Endodermal cell (in vitro differentiated cells): ENCODE results near the gene PARVA. TPM values are rescaled to one million over a fixed set of nuclear protein-coding genes. Genes with fewer than 3 reads are reported as not detected.

Experiments
- DNase-seq: peaks from one replicate; pipeline ENCODE4 v3.0.0-alpha.2; 2017
- H3K27ac ChIP-seq: 2 replicates; pipeline ENCODE4 v1.5.1; 2013; ENCODE audit warnings: mild to moderate bottlenecking, low read depth, low read length, moderate library complexity
- H3K27me3 ChIP-seq: 2 replicates; pipeline ENCODE4 v1.6.1; 2013; ENCODE audit warnings: mild to moderate bottlenecking, low read length, moderate library complexity; ENCODE audit not compliant: insufficient read depth, control insufficient read depth, poor library complexity, severe bottlenecking
- H3K36me3 ChIP-seq: 2 replicates; pipeline ENCODE4 v1.7.0; 2013; ENCODE audit warnings: mild to moderate bottlenecking, low read length, moderate library complexity; ENCODE audit not compliant: control insufficient read depth, insufficient read depth
- H3K4me1 ChIP-seq: one replicate; pipeline ENCODE4 v1.7.0; 2013; ENCODE audit warnings: low read length; ENCODE audit not compliant: control insufficient read depth, insufficient read depth
- H3K4me3 ChIP-seq: 2 replicates; pipeline ENCODE4 v1.5.1; 2013; ENCODE audit warnings: mild to moderate bottlenecking, low read length, moderate library complexity
- H3K9ac ChIP-seq: 2 replicates; pipeline ENCODE4 v1.6.1; 2013; ENCODE audit warnings: mild to moderate bottlenecking, low read length, moderate library complexity; ENCODE audit not compliant: poor library complexity, severe bottlenecking; ENCODE audit errors: extremely low read depth
- H3K9me3 ChIP-seq: 2 replicates; pipeline ENCODE4 v1.6.1; 2013; ENCODE audit warnings: mild to moderate bottlenecking, low read length, moderate library complexity; ENCODE audit not compliant: control insufficient read depth
- H3K27ac Mint-ChIP-seq: 2 replicates; pipeline ENCODE4 v1.8.0; 2020; ENCODE audit warnings: mixed read lengths
- H3K27me3 Mint-ChIP-seq: 2 replicates; pipeline ENCODE4 v1.8.0; 2021; ENCODE audit warnings: mild to moderate bottlenecking, mixed read lengths; ENCODE audit not compliant: insufficient read depth
- H3K36me3 Mint-ChIP-seq: 2 replicates; pipeline ENCODE4 v1.8.0; 2020; ENCODE audit warnings: low read depth, mixed read lengths
- H3K4me1 Mint-ChIP-seq: 2 replicates; pipeline ENCODE4 v1.8.0; 2020; ENCODE audit warnings: mixed read lengths
- H3K4me3 Mint-ChIP-seq: 2 replicates; pipeline ENCODE4 v1.8.0; 2020; ENCODE audit warnings: mild to moderate bottlenecking, moderate library complexity, mixed read lengths
- H3K9me3 Mint-ChIP-seq: 2 replicates; pipeline ENCODE4 v1.8.0; 2020; ENCODE audit warnings: mild to moderate bottlenecking, mixed read lengths
- WGBS, 2 experiments: methylation state at CpG; one replicate each; pipeline versions ENCODE4 v1.1.5 to v1.1.7; 2013; ENCODE audit warnings: missing lambda C conversion rate in 2 of 2, mixed read lengths in 1 of 2; ENCODE audit not compliant: insufficient coverage in 1 of 2, insufficient read length in 1 of 2; 5-methylcytosine and 5-hydroxymethylcytosine counted together
- total RNA-seq, 2 donors: library from RNA; stranded (reverse); fragmentation: NEBNext Ultra II Directional in 1 of 2; extraction: Animal tissue kit (Norgen Biotek cat#: 25700) in 1 of 2; gene quantifications; 2 replicates in 1 of 2; 3 replicates in 1 of 2; pipeline ENCODE4 v1.2.1, GENCODE V29; 2021
- TF ChIP-seq, protein P1 (sequence below): fragments of 200-600 bp; sonication (generic); conservative IDR thresholded peaks from 2 replicates; pipeline ENCODE4 v1.5.0; 2021; ENCODE audit warnings: antibody characterized with exemption, mild to moderate bottlenecking

PARVA gene
- total RNA-seq, 2 donors from 2014 or later: 27.3 to 37.3 TPM

DNA sequence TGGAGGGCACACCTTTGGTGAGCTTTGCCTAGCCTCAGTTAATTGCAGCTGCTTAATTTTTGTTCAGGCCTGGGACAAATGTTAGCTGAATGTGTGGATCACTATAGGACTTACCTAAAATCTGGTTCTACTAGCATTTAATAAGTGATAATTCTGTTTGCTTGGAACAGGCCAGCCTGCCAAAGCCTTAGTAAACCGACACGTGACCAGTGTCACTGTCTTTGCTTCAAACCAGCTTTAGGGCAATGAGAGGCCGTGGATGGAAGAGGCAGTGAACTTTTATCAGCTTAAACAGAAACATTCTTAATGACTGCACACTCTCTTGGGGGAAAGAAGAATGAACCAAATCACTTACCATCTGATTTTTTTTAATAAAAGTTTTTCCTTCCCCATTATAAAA, 10.8 kb downstream of the PARVA start:
- H3K4me1 Mint-ChIP-seq: peaks cover 33% of the 10 kb centered on the region
- H3K27me3 ChIP-seq: no peaks in the 10 kb centered on the region
- TF ChIP-seq, protein P1, sequence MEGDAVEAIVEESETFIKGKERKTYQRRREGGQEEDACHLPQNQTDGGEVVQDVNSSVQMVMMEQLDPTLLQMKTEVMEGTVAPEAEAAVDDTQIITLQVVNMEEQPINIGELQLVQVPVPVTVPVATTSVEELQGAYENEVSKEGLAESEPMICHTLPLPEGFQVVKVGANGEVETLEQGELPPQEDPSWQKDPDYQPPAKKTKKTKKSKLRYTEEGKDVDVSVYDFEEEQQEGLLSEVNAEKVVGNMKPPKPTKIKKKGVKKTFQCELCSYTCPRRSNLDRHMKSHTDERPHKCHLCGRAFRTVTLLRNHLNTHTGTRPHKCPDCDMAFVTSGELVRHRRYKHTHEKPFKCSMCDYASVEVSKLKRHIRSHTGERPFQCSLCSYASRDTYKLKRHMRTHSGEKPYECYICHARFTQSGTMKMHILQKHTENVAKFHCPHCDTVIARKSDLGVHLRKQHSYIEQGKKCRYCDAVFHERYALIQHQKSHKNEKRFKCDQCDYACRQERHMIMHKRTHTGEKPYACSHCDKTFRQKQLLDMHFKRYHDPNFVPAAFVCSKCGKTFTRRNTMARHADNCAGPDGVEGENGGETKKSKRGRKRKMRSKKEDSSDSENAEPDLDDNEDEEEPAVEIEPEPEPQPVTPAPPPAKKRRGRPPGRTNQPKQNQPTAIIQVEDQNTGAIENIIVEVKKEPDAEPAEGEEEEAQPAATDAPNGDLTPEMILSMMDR: no peak
- 96 to 100% methylated on average over 1 to 3 of the region's 3 CpGs for WGBS, 2 experiments
- no peak for DNase-seq
- peaks cover 10% of the 10 kb centered on the region for H3K4me1 ChIP-seq
- H3K36me3 ChIP-seq: peaks cover 2% of the 10 kb centered on the region
- H3K9me3 ChIP-seq: peaks cover 3% of the 10 kb centered on the region
- peaks cover 4% of the 10 kb centered on the region for H3K9me3 Mint-ChIP-seq
- H3K27ac Mint-ChIP-seq: no peak overlapping the region
- no peak overlapping the region for H3K9ac ChIP-seq
- H3K27me3 Mint-ChIP-seq: no peaks in the 10 kb centered on the region
- no peak overlapping the region for H3K4me3 ChIP-seq
- peaks cover 4% of the 10 kb centered on the region for H3K36me3 Mint-ChIP-seq
- no peak overlapping the region for H3K27ac ChIP-seq
- H3K4me3 Mint-ChIP-seq: no peak overlapping the region

DNA sequence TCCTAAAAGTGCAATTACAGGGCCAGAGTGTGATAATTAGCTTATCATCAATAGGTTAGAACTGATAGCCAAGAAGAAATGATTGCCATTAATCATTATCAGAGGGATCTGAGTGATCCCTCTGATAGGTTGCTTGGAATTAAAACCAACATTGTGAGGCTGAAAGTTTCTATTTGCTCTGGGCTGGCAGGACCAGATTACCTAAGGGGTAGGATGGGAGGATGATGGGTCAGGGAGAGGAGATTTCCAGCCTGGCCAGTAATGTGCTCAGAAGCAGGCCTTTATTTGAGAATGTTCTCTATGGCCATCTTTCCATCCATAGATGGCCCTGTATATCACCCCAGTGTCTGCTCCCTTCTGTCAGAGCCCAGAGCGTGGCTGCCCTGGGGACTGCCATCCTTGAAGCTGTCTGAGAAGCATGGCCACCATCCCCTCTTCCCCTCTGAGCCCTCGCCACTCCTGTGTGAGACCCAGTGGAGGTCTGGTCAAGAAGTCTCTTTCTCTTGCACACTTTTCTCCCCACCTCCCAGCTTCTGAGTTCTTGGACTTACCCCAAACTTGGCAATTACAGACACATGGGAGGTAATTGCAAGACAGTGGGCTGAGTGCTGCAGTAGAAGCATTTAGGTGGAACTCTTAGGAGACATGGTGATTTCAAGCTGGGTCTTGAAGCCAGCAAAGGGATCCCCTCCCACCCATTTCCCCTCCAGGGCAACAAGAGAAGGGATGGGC, 11.7 kb downstream of the PARVA start:
- no peak overlapping the region for H3K9ac ChIP-seq

DNA sequence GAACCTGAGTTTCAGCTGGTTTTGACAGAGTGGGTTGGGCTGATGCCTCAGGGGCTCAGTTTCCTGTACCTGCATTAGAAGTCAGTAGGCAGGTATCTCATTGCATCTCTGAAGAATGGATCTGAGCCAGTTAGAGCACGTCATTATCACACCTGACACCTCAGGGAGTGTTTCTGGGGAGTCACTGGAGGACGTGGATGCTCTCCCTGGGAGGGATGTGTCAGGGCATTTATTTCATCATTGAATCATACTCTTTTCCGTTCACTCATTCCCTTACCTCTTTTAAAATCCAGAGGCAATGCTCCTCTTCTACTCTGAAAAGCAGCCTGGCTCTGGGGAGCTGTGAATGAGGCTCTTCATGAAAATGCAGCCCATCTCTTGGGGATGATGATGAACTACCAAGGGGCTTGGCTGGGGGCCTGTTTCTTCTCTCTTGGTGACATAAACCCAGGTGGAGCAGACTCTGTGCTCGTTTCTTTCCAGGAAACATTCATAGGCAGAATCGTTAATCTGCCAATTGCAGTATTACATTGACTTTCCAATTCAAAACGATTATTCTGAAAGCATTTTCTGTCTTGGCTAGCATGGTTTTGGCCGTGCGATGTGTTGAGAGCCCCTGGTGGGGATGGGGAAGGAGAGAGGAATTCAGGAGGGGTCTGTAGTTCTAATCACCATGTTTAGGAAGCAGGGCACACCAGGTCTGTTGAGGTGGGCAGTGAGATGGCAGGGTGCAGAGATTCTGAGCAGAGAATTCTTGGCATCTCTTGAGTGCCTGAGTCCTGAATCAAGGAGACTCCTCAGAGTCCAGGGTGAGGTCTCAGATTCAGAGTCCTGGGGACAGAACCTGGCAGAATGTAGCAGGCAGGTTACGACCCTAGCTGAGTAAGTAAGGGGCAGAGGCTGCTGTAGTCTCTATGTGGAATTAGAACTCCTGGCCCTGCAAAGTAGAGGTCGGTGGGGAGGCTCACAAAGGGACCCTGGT, 12.6 kb downstream of the PARVA start:
- H3K4me3 Mint-ChIP-seq: no peak overlapping the region

More for the DNA sequence above, 11.7 kb downstream of the PARVA start:
- peaks cover 12% of the 10 kb centered on the region for H3K36me3 Mint-ChIP-seq
- H3K27ac Mint-ChIP-seq: no peak overlapping the region
- Histone ChIP-seq H3K36me3 (peaks cover 9% of the 10 kb centered on the region), H3K27ac (no peak overlapping the region), H3K27me3 (no peaks in the 10 kb centered on the region), H3K9me3 (peaks cover 12% of the 10 kb centered on the region), H3K4me1 (peaks cover 10% of the 10 kb centered on the region), H3K4me3 (no peak overlapping the region)
- H3K27me3 Mint-ChIP-seq: no peaks in the 10 kb centered on the region
- peaks cover 32% of the 10 kb centered on the region for H3K4me1 Mint-ChIP-seq
- peaks cover 13% of the 10 kb centered on the region for H3K9me3 Mint-ChIP-seq
- WGBS, 2 experiments: 88% methylated on average over 2 of the region's 2 CpGs; no CpG with 5 or more reads in 1 of the 2 experiments
- DNase-seq: no peak
- no peak overlapping the region for H3K4me3 Mint-ChIP-seq
- TF ChIP-seq, protein P1: no peak

More for the DNA sequence above, 12.6 kb downstream of the PARVA start:
- Histone ChIP-seq H3K4me3 (no peak overlapping the region), H3K9ac (no peak overlapping the region), H3K4me1 (peaks cover 10% of the 10 kb centered on the region), H3K36me3 (peaks cover 17% of the 10 kb centered on the region), H3K9me3 (peaks cover 20% of the 10 kb centered on the region), H3K27ac (no peak overlapping the region), H3K27me3 (no peaks in the 10 kb centered on the region)
- Mint-ChIP-seq H3K27me3 (no peaks in the 10 kb centered on the region), H3K27ac (no peak overlapping the region), H3K36me3 (peaks cover 17% of the 10 kb centered on the region), H3K4me1 (peaks cover 32% of the 10 kb centered on the region), H3K9me3 (peaks cover 19% of the 10 kb centered on the region)
- TF ChIP-seq, protein P1: no peak
- WGBS, 2 experiments: 90 to 92% methylated on average over 7 to 9 of the region's 10 CpGs
- no peak for DNase-seq
